Heart right ventricle (tissue), 16 donors: ENCODE data around the gene ANKLE2. TPM values are rescaled to one million over a fixed set of nuclear protein-coding genes. Genes with fewer than 3 reads are reported as not detected.
A peak's percentile ranks its signal among the peaks of the same experiment; 100 is the strongest.
"Not testable (repeated sequence)": the region's sequence is repeated elsewhere in the genome, so short reads cannot be mapped to it uniquely, and the experiment has no call there.

Experiments used
- ATAC-seq, 8 donors: fragments of 200-7000 bp; cut with Tn5 transposase; one replicate each; pipeline ENCODE4 v1.9.1; 2020; ENCODE audit warnings: mild to moderate bottlenecking in 8 of 8, moderate library complexity in 8 of 8, moderate number of reproducible peaks in 1 of 8
- DNase-seq, 2 donors: peaks; one replicate each; pipeline ENCODE4 v3.0.0-alpha.2; 2020
- H3K27ac ChIP-seq, 10 donors: fragments of 200-600 bp; sonication (generic) in 2 of 10; one replicate each; pipeline versions ENCODE4 v1.5.0 to v1.8.0; 2020 to 2022; ENCODE audit warnings: mild to moderate bottlenecking in 3 of 10
- H3K27me3 ChIP-seq, 7 donors: fragments of 200-600 bp; one replicate each; pipeline ENCODE4 v1.8.0; 2021 to 2022; ENCODE audit warnings: mild to moderate bottlenecking in 2 of 7
- H3K36me3 ChIP-seq, 9 donors: fragments of 200-600 bp; sonication (generic) in 1 of 9; one replicate each; pipeline versions ENCODE4 v1.5.0 to v1.8.0; 2020 to 2022; ENCODE audit warnings: mild to moderate bottlenecking in 2 of 9
- H3K4me1 ChIP-seq, 9 donors: fragments of 200-600 bp; sonication (generic) in 1 of 9; one replicate each; pipeline versions ENCODE4 v1.5.0 to v1.8.0; 2020 to 2022; ENCODE audit warnings: mild to moderate bottlenecking in 4 of 9
- H3K4me3 ChIP-seq, 10 donors: fragments of 200-600 bp; sonication (generic) in 2 of 10; one replicate each; pipeline versions ENCODE4 v1.5.0 to v1.8.0; 2020 to 2022; ENCODE audit warnings: mild to moderate bottlenecking in 7 of 10, moderate library complexity in 2 of 10
- H3K9me3 ChIP-seq, 11 donors: fragments of 200-600 bp in 10 of 11; sonication (generic) in 2 of 11; one replicate each; pipeline versions ENCODE4 v1.5.0 to v1.8.0; 2013 to 2022; ENCODE audit warnings: mild to moderate bottlenecking in 2 of 11, control low read depth in 1 of 11, moderate library complexity in 1 of 11
- WGBS, 2 donors: extraction: QIAGEN DNeasy Blood & Tissue Kit; methylation state at CpG; one replicate each; pipeline ENCODE4 v1.1.7; 2013; ENCODE audit warnings: inconsistent platforms in 1 of 2; 5-methylcytosine and 5-hydroxymethylcytosine counted together
- intact Hi-C, 10 donors: fragments of 100-400 bp; cut with DNase I; formaldehyde crosslinking; loops; one replicate each; pipeline versions ENCODE4 v1.11.1 to v1.14.2; 2022
- polyA plus RNA-seq, 2 donors: library from polyadenylated mRNA; stranded (reverse); fragments of 200-250 nt; gene quantifications; one replicate each; pipeline ENCODE4 v1.2.3, GENCODE V29; 2013
- total RNA-seq, 10 donors: library from RNA; stranded (reverse); fragmentation: NEBNext Ultra II Directional in 3 of 10; extraction: Animal tissue kit (Norgen Biotek cat#: 25700) in 3 of 10; gene quantifications; one replicate each; pipeline versions ENCODE4 v1.2.1 to v1.2.4, GENCODE V29; 2021 to 2023
- TF ChIP-seq, protein P1 (sequence below), 9 donors: fragments of 200-600 bp; sonication (generic) in 2 of 9; IDR thresholded peaks; one replicate each; pipeline versions ENCODE4 v1.5.0 to v1.8.0; 2021 to 2022; ENCODE audit warnings: antibody characterized with exemption in 9 of 9, mild to moderate bottlenecking in 5 of 9, moderate library complexity in 1 of 9
- donor health status: Arrhythmogenic right ventricular cardiomyopathy.
- donor health status: ischemic (EF 13 %, LVEDD 7.1; RV severe dilation, severe dysfunction).
- donor health status: healthy with polysubstance abuse.
- donor health status: DM: no; HTN: yes; CAD: no.
- donor health status: DM: no; HTN: no; CAD: no.
- donor health status: ischemic (EF 25% LVEDD 6.9; RV normal size, moderate dysfunction).
- donor health status: ischemic (EF 25% LVEDD 5.7; RV mildly dilated, moderate dysfunction).
- donor health status: healthy.
- donor health status: DM: yes; HTN: yes; CAD: no.
- donor health status: Ischemic cardiomyopathy.
- donor health status: ischemic (EF 35%, LVEDD 5.7; RV mildly dilated, moderate dysfunction).
- donor health status: nonischemic (EF 11% LVEDD 7.7; RV severe dilation, severe dysfunction).
- donor health status: DM: yes; HTN: yes; CAD: no.
- donor health status: PGD.
- donor health status: ischemic (EF 29% LVEDD 5.4; RV normal size, mild dysfunction).
- donor health status: nonischemic (EF 23%, LVEDD 6.1; RV moderate dilation, normal function).

ANKLE2 gene
- total and polyA plus RNA-seq, 12 donors = 17.4 to 39.4 (median 30.3) TPM

DNA sequence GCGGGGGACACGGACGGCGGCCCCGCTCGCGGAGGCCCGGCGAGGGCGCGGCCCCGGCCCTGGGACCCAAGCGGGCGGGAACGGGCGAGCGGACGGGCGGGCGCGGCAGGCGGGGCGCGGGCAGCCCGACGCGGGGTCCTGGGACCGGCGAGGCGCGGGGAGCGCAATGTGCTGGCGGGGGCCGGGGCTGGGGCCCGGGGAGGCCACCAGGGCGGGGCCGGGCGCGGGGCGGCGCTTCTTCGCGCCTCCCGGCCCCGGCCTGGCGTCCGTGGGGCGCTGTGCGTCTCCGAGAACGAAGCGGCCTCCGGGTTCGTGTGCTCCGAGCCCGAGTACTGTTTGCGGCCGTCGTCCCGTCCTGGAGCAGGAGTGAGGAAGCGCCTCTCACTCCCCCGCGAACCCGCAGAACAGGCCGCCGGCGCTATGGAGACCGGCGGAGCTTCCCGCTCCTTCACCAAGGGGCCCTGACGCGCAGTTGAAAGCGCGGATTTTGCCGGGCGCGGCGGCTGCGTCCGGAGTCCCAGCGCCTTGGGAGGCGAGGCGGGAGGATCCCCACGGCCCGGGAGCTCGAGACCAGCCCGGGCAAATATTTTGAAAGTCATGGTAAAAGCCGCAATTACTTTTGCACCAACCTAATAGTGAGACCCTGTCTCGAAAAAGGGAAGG lies 420 bp upstream of the ANKLE2 start:
- Histone ChIP-seq H3K9me3 (no peaks in the 10 kb centered on the region), H3K27me3 (no peaks in the 10 kb centered on the region), H3K36me3 (peaks cover 0 to 29% (median 0%) of the 10 kb centered on the region in 9 donors), H3K27ac (peak overlapping the region; percentile 86 to 100 (median 98)), H3K4me3 (peak overlapping the region; percentile 37 to 96 (median 78)), H3K4me1 (peaks cover 2 to 48% (median 36%) of the 10 kb centered on the region in 9 donors)
- WGBS, 2 donors = 1% methylated on average over 58 to 84 of the region's 89 CpGs
- ATAC-seq (peak; percentile 90 to 96 (median 94)), DNase-seq (peak; percentile 83 to 90)
- TF ChIP-seq, protein P1, sequence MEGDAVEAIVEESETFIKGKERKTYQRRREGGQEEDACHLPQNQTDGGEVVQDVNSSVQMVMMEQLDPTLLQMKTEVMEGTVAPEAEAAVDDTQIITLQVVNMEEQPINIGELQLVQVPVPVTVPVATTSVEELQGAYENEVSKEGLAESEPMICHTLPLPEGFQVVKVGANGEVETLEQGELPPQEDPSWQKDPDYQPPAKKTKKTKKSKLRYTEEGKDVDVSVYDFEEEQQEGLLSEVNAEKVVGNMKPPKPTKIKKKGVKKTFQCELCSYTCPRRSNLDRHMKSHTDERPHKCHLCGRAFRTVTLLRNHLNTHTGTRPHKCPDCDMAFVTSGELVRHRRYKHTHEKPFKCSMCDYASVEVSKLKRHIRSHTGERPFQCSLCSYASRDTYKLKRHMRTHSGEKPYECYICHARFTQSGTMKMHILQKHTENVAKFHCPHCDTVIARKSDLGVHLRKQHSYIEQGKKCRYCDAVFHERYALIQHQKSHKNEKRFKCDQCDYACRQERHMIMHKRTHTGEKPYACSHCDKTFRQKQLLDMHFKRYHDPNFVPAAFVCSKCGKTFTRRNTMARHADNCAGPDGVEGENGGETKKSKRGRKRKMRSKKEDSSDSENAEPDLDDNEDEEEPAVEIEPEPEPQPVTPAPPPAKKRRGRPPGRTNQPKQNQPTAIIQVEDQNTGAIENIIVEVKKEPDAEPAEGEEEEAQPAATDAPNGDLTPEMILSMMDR (IDR thresholded peaks at IDR 0.05) = peak in 4 of 9 donors; percentile 9 to 56 (median 48)
- intact Hi-C loops = loop anchor here in 2 of 10 donors (10.0 kb wide), 2 partner anchors 123 to 143 kb away; partner anchors contain the start of gene CHFR (in 1 of the 2)

- TF ChIP-seq, protein P1 (IDR thresholded peaks at IDR 0.05) = no peak
- WGBS, 2 donors = 94 to 95% methylated on average over 8 of the region's 8 CpGs
- H3K4me1 ChIP-seq = peaks cover 2 to 32% (median 26%) of the 10 kb centered on the region in 9 donors
- no peak overlapping the region for H3K27ac ChIP-seq
- no peak overlapping the region for H3K4me3 ChIP-seq
- no peaks in the 10 kb centered on the region for H3K27me3 ChIP-seq
- DNase-seq = peak in 1 of 2 donors; percentile 1
- no peak for ATAC-seq
- intact Hi-C loops = no loop called here
- peaks cover 0 to 54% (median 7%) of the 10 kb centered on the region in 9 donors for H3K36me3 ChIP-seq
- no peaks in the 10 kb centered on the region for H3K9me3 ChIP-seq
Observed at GRCh38 chr12:132759359-132759758, 2.3 kb downstream of the ANKLE2 start.

GRCh38 chr12:132758825-132759224 lies 2.8 kb downstream of the ANKLE2 start:
- intact Hi-C loops, H3K9me3 ChIP-seq, H3K27ac ChIP-seq, H3K4me3 ChIP-seq, ATAC-seq, H3K27me3 ChIP-seq: not testable (repeated sequence)
- WGBS, 2 donors = 85 to 90% methylated on average over 25 to 28 of the region's 28 CpGs
- Histone ChIP-seq H3K36me3 (peaks cover 0 to 60% (median 10%) of the 10 kb centered on the region in 9 donors), H3K4me1 (peaks cover 2 to 32% (median 26%) of the 10 kb centered on the region in 9 donors)
- DNase-seq = peak in 1 of 2 donors; percentile 10

DNA sequence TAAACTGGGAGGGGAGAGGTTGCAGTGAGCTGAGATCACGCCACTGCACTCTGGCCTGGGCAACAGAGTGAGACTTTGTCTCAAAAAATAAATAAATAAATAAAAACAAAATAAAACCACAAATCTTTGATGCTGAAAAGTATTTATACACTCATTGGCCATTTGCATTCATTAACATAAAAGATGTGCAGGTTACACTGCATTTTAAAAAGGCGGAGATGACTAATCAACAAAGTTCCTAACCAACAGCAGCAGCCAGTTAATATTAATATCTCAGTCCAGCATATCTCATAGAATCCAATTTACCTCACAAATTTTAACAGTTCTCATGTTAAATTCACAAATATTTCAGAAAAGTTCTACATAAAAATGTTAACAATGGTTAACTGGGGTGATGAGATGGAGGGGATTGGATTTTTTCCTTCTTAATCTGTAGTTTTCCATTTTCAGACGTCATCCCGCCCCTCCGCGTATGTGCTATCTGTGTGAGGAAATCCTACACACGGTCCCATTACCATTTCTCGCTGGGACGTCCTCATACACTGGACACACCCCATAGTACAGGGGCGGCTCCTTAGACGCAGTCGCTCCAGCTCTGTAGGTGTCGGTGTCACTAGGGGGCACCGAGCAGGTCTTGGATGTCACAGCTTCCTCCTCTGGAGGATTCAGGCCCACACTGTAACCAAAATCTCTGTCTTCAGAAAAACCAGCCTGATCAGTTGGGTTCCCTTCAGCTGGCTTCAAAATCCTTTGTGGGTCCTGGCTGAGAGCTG lies 7.3 kb downstream of the ANKLE2 start:
- TF ChIP-seq, protein P1 (IDR thresholded peaks at IDR 0.05) = no peak
- intact Hi-C loops = no loop called here
- WGBS, 2 donors = 76 to 79% methylated on average over 14 of the region's 14 CpGs
- Histone ChIP-seq H3K36me3 (peaks cover 0 to 98% (median 44%) of the 10 kb centered on the region in 9 donors), H3K4me1 (peaks cover 0 to 3% (median 2%) of the 10 kb centered on the region in 9 donors), H3K4me3 (no peak overlapping the region), H3K27me3 (no peaks in the 10 kb centered on the region), H3K9me3 (no peaks in the 10 kb centered on the region), H3K27ac (no peak overlapping the region)
- DNase-seq = peak in 1 of 2 donors; percentile 1
- ATAC-seq = peak in 1 of 8 donors; percentile 42

DNA sequence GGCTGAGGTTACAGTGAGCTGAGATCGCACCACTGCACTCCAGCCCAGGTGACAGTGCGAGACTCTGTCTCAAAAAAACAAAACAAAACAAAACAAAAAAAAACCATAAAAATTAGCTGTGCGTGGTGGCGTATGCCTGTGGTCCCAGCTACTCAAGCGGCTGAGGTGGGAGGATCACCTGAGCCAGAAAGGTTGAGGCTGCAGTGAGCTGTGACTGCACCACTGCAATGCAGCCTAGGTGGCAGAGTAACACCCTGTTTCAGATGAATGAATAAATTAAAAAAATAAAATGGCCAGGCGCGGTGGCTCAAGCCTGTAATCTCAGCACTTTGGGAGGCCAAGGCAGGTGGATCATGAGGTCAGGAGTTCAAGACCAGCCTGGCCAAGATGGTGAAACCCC lies 8.0 kb downstream of the ANKLE2 start:
- H3K4me1 ChIP-seq, ATAC-seq, intact Hi-C loops, H3K9me3 ChIP-seq, H3K4me3 ChIP-seq, H3K27me3 ChIP-seq, H3K27ac ChIP-seq, DNase-seq: not testable (repeated sequence)
- 96% methylated on average over 7 of the region's 7 CpGs for WGBS, 2 donors
- peaks cover 0 to 98% (median 49%) of the 10 kb centered on the region in 9 donors for H3K36me3 ChIP-seq
